GM12872 (cell line): ENCODE data around the gene PRR23E.

Experiments used
- CTCF ChIP-seq: IDR thresholded peaks from 3 replicates; pipeline ENCODE4 v1.5.1; 2011; ENCODE audit warnings: low read depth, mild to moderate bottlenecking, low read length, moderate library complexity; ENCODE audit not compliant: insufficient read depth

The PRR23E gene

GRCh38 chr3:127185962-127186674 is 6.8 kb upstream of the PRR23E start:
- TF ChIP-seq CTCF = no peak

- TF ChIP-seq CTCF = no peak
Observed at GRCh38 chr3:127187316-127187715, 5.6 kb upstream of the PRR23E start.

- TF ChIP-seq CTCF = no peak
Observed at GRCh38 chr3:127193341-127193740, 410 bp downstream of the PRR23E start.

GRCh38 chr3:127193775-127194174 is 844 bp downstream of the PRR23E start:
- no peak for TF ChIP-seq CTCF

- no peak for TF ChIP-seq CTCF
Observed at GRCh38 chr3:127194601-127195187, 1.8 kb downstream of the PRR23E start.

GRCh38 chr3:127195417-127195816 is 2.5 kb downstream of the PRR23E start:
- TF ChIP-seq CTCF = no peak

- TF ChIP-seq CTCF = no peak
Observed at GRCh38 chr3:127196002-127196401, 3.1 kb downstream of the PRR23E start.
